Stimulated activated naive CD8-positive, alpha-beta T cell treated with anti-CD3 and anti-CD28 coated beads, Interleukin-15, Interleukin-2, amounts not matched to agents 100 U/mL and 50 U/mL, for 24 hours (primary cell): ENCODE results near the gene COL25A1.
"Not testable (repeated sequence)": the region's sequence is repeated elsewhere in the genome, so short reads cannot be mapped to it uniquely, and the experiment has no call there.

Experiments used
- ATAC-seq: fragments of 150-1000 bp; cut with Tn5 transposase; one replicate; pipeline ENCODE4 v1.10.0; 2021
- DNase-seq: peaks from one replicate; pipeline ENCODE4 v3.0.0; 2021

The COL25A1 gene

DNA sequence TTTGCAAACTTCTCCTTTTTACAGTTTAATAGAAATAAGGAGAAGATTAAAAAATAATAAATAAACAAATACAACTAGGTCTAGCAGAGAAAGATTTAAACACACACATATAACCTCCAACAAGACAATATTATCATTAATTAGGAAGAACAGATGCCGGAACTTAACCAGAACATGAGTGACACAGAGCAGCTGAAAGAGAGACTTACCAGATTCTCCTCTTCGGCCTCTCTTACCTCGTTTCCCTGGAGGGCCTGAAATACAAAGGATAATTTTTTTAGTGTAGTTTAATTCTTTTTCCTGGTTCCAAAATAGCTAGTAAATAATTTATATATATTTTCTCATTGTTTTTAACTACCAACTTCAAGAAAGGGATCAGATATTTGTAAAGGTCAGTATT is 252.5 kb downstream of the COL25A1 start:
- ATAC-seq (no peak), DNase-seq (no peak)

DNA sequence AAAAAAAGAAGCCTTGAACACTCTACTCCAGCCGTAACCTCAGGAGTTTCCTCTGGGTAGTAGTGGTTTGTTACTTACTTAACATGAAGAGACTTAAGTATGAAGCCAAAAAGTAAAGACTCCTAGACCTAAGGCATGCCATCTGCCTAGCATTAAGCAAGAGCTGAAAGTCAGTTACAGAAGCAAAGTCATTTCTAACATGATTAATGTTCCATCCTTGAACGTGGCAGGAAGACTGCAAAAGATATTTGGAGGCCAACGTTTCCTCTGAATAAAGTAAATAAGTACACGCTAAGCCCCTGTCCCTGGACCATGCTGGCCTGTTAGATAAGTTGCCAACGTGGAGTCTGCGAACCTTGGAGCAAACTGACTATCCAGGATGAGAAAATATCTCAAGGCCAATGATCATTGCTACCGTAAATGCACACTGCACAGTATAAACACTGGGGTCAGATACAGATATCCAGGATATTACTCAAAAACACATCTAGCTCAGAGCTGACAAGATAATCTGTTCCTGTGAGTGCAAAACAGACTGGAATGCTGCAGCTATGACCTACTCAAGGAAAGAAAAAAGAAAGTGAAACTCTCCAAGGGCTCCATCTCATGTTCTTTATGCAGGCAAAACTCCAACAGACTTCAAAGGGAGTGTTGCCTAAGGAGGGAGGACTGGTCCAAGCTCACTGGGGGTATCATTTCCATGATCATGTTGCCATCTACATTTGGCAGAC is 255.8 kb downstream of the COL25A1 start:
- ATAC-seq (no peak), DNase-seq (no peak)

DNA sequence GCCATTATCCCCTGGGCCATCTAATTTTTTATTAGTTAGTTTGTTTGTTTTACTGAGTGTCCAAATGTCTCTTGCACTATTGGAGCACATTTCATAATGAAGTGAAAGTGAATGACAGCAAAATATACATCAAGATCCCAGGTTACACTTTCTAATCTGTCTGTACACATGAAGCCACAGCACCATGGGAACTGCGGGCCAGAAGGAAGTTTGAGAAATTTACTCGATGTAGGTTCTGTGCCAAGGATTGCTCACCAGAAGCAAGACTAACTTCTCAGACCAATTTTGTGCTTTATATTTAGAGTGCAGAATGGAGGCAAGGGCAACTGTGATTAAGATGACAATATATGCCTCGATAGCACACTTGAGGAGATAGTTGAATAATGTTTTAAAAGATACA is 258.0 kb downstream of the COL25A1 start:
- no peak for DNase-seq
- ATAC-seq: no peak

DNA sequence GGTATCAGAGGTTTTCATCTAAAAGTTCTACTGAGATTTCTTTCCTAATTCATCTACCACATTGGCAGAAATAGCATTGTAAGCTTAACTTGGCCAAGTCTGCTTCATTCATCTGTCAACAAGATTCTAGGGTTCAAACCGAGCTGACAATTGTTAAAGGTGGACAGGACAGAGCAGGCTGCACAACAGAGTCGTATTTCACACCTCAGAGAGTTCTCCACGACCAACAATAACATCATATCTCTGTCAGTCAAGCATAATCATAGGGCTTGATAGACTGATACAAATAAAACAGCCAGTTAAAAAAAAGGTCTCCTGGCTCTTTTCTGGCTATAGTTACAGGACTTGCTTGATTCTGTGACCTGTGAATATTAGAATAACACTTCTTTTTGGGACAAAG is 259.2 kb downstream of the COL25A1 start:
- DNase-seq (no peak), ATAC-seq (no peak)

DNA sequence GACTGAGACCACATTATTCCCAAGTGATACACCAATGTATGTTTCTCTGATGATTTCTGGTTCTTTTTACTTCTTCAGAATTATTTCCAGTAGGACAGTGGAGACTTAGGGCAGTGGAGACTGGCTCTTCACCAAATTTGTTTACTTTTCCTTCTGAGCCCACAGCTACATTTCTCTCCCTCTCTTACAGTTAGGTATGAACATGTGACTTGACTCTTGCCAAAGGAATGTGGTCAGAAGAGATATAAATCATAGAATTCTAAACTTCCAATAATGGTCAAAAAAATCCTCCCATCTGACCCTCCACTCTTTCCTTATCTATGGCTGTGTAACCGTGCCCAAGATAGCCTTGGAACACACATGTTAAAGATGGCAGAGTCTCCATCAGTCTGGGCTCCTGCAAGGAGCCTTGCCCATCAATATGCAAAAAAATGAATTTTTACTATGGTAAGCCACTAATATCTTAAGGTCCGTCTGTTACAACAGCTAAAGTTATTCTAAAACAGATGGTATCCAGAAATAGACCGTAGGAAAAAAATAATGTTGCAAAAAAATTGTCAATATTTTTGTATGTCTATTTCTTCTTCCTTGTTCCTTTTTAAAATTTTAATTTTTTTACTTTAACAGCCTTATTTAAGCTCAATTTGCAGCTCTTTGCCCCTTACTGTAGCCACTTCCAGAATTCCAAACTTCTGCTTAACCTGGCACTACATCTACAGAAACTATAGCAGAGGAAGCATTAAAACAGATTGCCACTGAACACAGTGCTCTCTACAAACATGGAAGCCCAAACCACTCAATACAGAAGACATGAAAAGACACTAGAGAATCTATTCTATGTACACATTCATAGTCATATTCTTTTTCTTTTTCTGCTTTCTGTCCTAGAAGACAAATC is 260.7 kb downstream of the COL25A1 start:
- DNase-seq (no peak), ATAC-seq (no peak)

DNA sequence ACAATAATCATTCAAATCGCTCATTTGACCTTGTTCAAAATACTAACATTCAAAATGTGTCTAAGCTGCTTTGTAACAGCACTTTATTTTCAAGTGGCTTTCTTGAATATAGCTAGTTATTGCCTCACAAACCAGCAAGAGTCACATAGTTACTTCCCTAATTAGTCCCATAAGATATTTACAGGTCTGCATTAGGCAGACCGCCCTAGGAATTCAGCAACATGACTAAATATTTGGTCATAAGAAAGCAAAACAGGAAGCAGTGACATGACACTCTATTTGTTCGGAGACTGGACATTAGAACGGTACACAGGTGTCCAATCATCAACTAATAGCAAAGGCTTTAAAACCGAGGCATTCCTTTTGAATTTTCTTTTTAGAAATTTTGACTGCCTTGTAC is 262.0 kb downstream of the COL25A1 start:
- ATAC-seq (no peak), DNase-seq (no peak)

DNA sequence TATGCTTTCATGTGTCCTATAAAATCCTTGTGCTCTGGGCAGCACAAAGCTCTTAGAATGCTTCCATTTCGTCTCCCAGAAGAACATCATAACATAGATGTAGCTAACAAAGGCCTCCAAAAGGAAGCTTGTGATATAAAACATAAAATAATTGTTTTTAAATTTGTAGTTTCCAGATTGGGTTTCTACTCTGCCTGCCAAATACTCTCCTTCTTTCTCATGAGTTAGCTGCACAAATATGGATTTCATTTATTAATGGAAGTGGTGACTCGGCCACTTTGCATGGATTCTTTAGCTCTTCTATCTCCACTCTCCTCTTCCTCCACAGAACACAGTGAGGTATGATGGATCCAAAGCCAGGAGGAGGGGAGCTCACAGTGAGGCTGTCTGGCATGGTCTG is 265.4 kb downstream of the COL25A1 start:
- DNase-seq (no peak), ATAC-seq (no peak)

DNA sequence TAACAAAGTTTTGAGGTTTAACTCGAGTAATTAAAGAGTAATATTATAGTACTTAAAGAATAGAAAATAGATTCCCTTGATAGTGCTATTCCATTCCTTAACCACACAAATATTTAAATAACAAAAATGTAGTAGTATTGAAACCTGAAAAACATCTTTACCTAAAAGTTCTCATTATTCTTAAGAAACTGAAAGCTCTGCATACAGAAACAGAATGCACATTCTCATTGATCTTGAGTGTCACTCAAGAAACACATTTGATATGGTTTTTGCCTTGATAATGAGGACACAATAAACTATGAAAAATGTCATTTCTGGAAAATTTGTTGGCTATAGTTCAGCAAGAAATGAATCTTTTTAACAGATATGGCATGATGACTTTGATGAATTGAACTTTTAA is 268.5 kb downstream of the COL25A1 start:
- no peak for DNase-seq

DNA sequence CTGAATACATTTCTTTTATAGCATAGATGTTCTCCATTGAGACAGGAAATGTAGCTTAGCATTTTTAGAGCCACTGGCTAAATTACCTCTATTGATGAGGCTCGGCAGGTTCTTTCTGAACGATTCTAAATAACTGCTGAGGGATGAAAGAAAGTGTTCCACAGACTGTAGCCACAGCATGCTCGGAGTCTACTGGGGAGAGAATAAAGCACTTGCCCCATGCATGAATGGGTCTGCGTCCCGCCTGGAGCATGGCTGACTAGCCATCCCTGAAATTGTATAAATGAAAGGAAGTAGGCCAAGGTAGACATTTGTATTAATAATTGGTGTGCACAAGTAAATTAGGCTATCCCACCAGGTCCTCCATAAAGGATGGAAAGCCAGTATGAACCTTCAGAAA is 269.8 kb downstream of the COL25A1 start:
- no peak for ATAC-seq
- no peak for DNase-seq

More for the DNA sequence above, 268.5 kb downstream of the COL25A1 start:
- ATAC-seq: no peak

DNA sequence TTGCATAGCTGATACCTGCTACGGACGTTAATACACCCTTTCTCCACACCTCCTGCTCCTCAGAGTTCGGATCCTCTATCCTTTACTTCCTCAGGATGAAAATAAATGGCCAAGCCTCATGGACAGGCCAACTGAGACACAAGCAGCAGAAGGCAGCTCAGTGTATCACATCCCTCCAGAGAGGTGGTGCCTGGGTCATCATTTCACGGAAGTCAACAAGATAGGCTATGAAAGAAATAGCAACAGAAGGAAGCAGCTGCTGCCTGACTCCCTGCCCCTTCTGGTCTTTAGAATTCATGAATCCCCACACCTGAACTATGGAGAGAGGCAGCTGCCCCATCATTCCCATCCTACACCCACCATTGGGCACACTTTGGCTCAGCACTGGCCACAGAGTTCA is 272.5 kb downstream of the COL25A1 start:
- no peak for DNase-seq
- ATAC-seq: no peak

DNA sequence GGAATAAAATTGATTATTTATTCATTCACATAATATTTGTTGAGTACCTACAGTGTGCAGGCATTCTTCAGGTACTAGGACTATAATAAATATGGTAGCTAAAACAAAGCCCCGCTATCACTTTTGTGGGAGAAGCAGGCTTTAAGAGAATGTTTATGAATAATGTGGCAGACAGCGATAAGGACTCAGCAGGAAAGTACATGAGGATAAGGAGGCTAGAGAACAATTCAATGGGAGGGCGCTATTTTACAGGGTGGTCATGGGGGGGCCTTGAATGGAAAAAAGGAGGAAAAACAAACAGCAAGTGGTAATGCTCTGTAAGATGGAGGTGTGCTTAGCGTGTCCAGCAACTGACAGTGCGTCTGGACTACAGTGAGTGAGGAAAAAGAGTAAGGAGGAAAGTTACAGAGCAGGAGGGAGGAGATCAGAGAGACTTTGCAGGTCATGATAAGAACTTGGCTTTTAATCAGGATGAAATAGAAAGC is 275.4 kb downstream of the COL25A1 start:
- DNase-seq: no peak
- no peak for ATAC-seq

DNA sequence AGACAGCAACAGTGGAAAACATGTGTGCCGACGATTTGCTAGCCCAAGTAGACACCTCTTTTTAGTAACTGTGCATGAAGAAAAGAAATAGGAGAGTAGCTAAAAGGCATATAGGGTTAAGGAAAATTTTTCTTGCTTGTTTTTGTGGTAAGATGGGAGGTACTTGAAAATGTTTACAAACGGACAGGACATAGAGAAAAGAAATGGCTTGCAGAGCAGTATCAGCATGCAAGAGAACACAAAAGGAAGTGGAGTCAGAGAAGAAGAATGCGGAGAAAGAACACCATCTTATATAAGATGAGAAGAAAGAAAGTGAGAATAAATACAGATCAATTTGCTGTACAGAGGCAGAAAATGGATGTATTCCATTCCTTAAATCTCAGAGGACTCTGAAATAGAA is 275.9 kb downstream of the COL25A1 start:
- no peak for ATAC-seq
- DNase-seq: no peak

DNA sequence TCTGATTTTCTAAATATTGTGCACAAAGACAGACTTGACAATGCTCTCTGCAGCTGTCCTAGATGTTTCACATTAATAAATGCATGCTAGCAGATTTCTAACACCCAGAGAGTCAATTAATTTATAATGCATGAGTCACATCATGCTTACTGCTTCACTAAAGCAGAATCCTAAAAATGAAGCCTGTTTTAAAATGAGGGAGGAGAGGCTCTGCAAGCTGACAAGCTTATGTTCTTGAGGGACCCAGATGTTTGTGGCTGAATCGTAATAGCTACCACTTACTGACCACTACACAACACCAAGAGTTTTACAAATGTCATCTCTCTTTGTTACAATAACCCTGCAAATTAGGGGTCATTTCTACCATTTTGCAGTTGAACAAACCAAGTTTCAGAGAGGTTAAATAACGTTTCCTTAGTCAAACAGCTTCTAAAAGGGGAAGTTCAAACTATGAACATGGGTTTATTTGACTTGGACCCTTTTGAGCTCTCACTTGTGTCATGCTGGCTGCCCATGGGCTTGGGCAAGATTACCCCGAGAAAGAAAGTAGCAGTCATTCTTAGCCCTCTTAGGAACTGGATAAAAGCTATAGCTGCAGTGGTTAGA is 276.9 kb downstream of the COL25A1 start:
- ATAC-seq: no peak
- no peak for DNase-seq

DNA sequence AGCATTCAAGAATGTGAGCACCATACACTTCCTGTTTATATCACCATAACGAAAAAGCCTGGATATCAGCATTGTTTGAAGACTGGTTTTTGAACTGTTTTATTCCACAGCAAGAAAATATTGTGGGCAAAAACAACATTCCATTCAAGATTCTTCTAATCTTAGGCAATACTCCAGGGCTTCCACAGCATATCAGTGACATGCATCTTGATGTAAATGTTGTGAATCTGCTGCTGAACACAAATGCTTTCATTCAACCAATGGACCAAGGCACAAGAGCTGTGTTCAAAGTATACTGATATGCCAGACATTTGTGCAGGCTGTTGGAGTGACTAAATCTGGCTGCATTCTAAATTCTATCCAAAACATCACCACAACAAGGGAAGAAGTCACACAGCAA is 279.5 kb downstream of the COL25A1 start:
- ATAC-seq (no peak), DNase-seq (no peak)

DNA sequence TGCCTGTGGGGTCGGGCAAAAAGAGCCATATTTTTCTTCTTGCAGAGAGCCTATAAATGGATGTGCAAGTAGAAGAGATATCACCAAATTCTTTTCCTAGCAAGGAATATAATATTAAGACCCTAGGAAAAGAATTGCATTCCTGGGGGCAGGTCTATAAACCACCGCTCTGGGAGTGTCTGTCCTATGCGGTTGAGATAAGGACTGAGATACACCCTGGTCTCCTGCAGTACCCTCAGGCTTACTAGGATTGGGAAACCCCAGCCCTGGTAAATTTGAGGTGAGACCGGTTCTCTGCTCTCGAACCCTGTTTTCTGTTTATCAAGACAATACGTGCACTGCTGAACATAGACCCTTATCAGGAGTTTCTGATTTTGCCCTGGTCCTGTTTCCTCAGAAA is 280.8 kb downstream of the COL25A1 start:
- ATAC-seq, DNase-seq: not testable (repeated sequence)

DNA sequence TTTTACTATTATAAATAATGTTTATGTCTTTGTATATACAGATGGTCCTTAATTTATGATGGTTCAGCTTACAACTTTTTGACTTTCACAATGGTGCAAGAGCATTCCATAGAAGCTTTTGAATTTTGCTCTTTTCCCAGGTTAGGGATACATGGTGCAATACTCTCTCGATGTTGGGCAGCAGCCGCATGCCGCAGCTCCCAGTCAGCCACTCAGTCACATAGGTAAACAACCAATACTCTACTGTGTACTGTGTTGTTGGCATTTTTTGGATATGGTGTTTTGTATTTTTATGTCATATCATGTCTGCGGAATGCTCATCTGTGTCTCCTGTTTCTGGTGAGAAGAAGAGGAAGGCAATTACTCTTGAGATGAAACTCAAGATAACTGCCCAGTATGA is 281.6 kb downstream of the COL25A1 start:
- ATAC-seq (no peak), DNase-seq (no peak)

DNA sequence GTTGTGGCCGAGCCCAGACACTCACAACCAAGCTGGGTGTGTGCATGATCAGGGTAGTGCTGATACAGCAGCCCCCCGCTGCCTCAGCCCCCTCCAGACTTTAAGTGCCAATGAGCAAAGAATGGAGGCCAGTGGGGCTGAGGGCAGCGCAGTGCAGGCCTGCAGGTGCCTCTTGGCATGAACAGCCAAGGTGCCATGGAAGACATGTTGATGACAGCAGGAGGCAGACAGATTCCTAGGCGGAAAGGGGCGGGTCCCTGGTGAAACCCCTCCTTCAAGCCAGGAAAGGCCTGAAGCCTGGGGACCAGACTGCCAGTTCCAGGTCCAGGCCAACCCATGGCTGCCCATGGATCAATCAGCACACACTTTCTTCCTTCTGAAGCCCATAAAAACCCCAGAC is 286.3 kb downstream of the COL25A1 start:
- ATAC-seq (no peak), DNase-seq (no peak)

DNA sequence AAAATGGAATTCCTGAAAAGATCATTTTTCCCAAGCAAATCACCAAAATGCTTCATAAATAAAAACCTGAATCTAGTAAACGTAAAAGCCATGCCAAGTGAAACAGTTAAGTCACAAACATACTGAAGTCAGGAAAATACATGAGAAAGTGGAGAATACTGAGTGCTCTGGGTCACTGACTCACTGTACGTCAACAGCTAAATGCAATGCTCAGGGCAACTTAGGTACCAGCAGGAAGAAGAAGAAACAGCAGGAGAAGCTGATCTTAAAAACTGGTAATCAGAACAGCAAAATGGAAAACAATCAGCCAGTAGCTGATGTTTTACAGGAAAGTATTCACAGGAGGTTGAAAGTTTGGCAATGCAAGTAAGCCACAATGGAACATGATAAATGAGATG is 287.0 kb downstream of the COL25A1 start:
- ATAC-seq: no peak
- no peak for DNase-seq

DNA sequence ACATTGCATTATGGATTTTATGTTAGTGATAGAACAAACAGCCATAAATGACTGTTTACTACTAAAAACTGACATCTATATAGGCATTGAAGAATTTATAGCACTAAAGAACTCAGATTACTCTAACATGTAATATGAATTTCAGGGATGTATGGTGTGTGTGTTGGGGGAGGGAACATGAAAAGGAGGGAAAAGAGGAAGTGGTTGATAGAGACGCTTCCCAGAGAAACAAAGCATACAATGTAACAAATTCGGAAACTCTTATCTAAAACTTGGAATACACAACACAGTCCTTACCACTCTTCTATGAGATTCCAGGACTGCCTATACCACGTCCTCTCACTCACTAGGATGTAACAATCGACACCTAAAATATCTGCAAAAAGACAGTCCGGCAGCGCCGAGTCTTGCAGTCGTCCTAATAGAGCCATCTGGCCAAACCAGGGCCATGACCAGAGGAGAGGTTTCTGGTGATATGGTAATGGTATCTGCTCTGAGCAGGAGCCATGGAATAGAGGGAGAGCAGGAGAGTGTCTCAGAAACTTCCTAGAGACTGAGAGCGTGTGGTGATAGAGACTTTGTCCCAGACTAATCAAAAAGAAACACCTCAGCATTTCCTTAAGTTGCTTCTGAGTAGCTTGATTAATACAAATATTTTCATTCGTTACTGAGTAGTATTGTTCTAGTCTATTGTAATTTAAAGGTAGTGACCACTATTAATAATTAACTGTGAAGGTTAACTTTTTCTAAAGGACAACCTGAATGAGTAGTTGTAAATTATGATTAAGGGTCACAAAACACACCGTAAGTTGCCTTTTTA is 287.7 kb downstream of the COL25A1 start:
- ATAC-seq: no peak

DNA sequence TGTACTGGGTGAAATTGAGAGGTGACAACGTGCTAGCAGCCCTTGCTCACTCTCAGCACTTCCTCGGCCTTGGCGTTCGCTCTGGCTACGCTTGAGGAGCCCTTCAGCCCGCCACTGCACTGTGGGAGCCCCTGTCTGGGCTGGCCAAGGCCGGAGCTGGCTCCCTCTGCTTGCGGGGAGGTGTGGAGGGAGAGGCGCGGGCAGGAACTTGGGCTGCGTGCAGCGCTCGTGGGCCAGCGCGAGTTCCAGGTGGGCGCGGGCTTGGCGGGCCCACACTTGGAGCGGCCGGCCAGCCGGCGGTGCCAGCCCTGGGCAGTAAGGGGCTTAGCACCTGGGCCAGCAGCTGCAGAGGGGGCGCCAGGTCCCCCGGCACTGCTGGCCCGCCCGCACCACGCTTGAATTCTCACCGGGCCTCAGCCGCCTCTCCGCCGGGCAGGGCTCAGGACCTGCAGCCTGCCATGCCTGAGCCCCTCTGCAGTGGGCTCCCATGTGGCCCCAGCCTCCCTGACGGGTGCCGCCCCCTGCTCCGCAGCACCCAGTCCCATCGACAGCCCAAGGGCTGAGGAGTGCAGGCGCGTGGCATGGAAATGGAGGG is 290.1 kb downstream of the COL25A1 start:
- DNase-seq (no peak), ATAC-seq (no peak)

More for the DNA sequence above, 287.7 kb downstream of the COL25A1 start:
- no peak for DNase-seq

DNA sequence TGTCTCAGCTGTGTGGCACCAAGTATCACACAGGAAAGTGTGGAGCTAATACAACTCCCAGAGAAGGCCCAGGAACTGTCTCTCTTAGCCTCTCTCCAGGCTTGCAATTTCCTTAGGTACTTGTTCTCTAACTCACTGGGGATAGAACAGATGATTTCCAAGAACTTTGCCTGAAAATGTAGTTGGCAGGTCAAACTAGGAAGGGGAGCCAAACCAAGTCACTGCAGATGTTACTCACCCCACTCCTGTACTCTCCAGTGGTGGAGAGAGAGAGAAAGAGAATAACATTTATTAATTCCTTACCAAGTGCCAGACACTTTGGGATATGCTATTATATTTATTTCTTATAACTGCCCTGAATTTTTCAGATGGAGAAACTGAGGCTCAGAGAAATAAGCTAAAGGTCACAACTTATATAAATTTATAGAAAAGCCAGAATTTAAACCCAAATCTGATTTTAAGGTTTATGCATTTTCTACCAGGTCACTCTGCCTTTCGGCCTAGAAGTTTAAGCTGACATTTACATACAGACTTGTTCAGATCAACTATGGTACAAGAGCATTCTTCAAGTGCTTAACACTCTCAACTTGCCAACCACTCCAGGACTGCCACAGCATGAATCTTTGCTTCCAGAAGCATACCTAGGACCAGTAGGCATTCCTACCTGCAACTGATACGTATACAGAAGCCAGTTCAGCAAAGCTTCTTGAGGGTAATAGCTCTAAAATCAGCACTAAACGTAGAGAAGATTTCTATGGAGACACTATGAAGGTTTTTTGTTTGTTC is 291.0 kb downstream of the COL25A1 start:
- DNase-seq (no peak), ATAC-seq (no peak)
